ENCODE measurements around the gene ALDH3A1. TPM values are rescaled to one million over a fixed set of nuclear protein-coding genes. Genes with fewer than 3 reads are reported as not detected.

ALDH3A1 gene
- total RNA-seq, 1 experiment from 2014 or later, result 0.35 TPM

DNA sequence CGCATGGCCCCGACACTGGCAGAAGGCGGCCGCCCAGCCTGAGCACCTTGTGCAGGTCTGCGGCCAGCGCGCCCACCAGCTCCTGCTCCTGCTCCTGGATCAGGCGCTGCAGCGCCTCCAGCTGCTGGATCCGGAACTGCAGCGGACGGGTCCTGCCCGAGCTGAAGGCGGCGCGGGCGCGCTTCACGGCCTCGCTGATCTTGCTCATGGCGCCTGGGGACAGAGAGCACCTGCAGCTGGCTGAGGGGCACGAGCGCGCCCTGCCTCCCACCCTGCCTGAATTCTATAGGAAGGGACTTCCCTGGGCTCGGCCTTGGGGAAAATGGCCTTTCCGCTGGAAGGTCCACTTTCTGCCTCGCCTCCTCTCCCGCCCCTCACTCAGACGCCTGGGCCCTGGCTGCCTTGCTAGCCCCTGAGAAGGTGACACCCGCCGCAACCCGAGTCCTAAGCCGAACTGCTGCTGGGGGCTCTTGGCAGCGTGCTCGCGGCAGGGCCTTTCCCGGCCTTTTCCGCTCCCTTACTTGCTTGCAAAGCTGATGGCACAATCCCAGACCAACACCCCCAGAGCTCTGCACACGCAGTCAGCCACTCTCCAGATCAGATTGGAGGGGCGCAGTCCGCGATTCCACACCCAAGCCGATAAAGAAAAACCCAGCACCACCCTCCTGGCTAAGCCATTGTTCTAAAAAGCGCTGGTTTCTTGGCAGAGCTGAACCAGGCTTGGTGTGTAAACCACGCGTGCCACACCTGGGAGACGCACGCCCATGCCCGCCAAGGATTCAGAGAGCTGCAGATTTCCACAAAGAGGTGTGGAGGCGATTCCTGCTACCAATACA, 3.0 kb downstream of the ALDH3A1 start (continued):
- TF ChIP-seq, protein P1, sequence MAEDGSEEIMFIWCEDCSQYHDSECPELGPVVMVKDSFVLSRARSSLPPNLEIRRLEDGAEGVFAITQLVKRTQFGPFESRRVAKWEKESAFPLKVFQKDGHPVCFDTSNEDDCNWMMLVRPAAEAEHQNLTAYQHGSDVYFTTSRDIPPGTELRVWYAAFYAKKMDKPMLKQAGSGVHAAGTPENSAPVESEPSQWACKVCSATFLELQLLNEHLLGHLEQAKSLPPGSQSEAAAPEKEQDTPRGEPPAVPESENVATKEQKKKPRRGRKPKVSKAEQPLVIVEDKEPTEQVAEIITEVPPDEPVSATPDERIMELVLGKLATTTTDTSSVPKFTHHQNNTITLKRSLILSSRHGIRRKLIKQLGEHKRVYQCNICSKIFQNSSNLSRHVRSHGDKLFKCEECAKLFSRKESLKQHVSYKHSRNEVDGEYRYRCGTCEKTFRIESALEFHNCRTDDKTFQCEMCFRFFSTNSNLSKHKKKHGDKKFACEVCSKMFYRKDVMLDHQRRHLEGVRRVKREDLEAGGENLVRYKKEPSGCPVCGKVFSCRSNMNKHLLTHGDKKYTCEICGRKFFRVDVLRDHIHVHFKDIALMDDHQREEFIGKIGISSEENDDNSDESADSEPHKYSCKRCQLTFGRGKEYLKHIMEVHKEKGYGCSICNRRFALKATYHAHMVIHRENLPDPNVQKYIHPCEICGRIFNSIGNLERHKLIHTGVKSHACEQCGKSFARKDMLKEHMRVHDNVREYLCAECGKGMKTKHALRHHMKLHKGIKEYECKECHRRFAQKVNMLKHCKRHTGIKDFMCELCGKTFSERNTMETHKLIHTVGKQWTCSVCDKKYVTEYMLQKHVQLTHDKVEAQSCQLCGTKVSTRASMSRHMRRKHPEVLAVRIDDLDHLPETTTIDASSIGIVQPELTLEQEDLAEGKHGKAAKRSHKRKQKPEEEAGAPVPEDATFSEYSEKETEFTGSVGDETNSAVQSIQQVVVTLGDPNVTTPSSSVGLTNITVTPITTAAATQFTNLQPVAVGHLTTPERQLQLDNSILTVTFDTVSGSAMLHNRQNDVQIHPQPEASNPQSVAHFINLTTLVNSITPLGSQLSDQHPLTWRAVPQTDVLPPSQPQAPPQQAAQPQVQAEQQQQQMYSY (CRISPR knock-in tag; IDR thresholded peaks at IDR 0.05), result peak; percentile 51; the same call in 1 of the 2 replicates
- TF ChIP-seq, protein P2, sequence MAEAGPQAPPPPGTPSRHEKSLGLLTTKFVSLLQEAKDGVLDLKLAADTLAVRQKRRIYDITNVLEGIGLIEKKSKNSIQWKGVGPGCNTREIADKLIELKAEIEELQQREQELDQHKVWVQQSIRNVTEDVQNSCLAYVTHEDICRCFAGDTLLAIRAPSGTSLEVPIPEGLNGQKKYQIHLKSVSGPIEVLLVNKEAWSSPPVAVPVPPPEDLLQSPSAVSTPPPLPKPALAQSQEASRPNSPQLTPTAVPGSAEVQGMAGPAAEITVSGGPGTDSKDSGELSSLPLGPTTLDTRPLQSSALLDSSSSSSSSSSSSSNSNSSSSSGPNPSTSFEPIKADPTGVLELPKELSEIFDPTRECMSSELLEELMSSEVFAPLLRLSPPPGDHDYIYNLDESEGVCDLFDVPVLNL (CRISPR knock-in tag; IDR thresholded peaks at IDR 0.05; ENCODE audit: borderline replicate concordance, low read depth), result no peak
- TF ChIP-seq ZNF396 (CRISPR knock-in tag; IDR thresholded peaks at IDR 0.05; ENCODE audit: borderline replicate concordance) (no peak), ZNF423 (CRISPR knock-in tag; IDR thresholded peaks at IDR 0.05) (no peak), ATF1 (CRISPR knock-in tag; IDR thresholded peaks at IDR 0.05) (no peak), FOXP1 (CRISPR knock-in tag; IDR thresholded peaks at IDR 0.05; ENCODE audit: borderline replicate concordance) (peak; percentile 94), NR1H2 (CRISPR knock-in tag; IDR thresholded peaks at IDR 0.05) (no peak), CBFB (CRISPR knock-in tag; IDR thresholded peaks at IDR 0.05; ENCODE audit: low read depth) (no peak)
- TF ChIP-seq, protein P3, sequence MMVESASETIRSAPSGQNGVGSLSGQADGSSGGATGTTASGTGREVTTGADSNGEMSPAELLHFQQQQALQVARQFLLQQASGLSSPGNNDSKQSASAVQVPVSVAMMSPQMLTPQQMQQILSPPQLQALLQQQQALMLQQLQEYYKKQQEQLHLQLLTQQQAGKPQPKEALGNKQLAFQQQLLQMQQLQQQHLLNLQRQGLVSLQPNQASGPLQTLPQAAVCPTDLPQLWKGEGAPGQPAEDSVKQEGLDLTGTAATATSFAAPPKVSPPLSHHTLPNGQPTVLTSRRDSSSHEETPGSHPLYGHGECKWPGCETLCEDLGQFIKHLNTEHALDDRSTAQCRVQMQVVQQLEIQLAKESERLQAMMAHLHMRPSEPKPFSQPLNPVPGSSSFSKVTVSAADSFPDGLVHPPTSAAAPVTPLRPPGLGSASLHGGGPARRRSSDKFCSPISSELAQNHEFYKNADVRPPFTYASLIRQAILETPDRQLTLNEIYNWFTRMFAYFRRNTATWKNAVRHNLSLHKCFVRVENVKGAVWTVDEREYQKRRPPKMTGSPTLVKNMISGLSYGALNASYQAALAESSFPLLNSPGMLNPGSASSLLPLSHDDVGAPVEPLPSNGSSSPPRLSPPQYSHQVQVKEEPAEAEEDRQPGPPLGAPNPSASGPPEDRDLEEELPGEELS (CRISPR knock-in tag; IDR thresholded peaks at IDR 0.05), result peak; percentile 86; the same call in 1 of the 2 replicates
- TF ChIP-seq, protein P4, sequence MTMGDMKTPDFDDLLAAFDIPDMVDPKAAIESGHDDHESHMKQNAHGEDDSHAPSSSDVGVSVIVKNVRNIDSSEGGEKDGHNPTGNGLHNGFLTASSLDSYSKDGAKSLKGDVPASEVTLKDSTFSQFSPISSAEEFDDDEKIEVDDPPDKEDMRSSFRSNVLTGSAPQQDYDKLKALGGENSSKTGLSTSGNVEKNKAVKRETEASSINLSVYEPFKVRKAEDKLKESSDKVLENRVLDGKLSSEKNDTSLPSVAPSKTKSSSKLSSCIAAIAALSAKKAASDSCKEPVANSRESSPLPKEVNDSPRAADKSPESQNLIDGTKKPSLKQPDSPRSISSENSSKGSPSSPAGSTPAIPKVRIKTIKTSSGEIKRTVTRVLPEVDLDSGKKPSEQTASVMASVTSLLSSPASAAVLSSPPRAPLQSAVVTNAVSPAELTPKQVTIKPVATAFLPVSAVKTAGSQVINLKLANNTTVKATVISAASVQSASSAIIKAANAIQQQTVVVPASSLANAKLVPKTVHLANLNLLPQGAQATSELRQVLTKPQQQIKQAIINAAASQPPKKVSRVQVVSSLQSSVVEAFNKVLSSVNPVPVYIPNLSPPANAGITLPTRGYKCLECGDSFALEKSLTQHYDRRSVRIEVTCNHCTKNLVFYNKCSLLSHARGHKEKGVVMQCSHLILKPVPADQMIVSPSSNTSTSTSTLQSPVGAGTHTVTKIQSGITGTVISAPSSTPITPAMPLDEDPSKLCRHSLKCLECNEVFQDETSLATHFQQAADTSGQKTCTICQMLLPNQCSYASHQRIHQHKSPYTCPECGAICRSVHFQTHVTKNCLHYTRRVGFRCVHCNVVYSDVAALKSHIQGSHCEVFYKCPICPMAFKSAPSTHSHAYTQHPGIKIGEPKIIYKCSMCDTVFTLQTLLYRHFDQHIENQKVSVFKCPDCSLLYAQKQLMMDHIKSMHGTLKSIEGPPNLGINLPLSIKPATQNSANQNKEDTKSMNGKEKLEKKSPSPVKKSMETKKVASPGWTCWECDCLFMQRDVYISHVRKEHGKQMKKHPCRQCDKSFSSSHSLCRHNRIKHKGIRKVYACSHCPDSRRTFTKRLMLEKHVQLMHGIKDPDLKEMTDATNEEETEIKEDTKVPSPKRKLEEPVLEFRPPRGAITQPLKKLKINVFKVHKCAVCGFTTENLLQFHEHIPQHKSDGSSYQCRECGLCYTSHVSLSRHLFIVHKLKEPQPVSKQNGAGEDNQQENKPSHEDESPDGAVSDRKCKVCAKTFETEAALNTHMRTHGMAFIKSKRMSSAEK (CRISPR knock-in tag; IDR thresholded peaks at IDR 0.05; ENCODE audit: borderline replicate concordance), result no peak
- TF ChIP-seq, protein P5, sequence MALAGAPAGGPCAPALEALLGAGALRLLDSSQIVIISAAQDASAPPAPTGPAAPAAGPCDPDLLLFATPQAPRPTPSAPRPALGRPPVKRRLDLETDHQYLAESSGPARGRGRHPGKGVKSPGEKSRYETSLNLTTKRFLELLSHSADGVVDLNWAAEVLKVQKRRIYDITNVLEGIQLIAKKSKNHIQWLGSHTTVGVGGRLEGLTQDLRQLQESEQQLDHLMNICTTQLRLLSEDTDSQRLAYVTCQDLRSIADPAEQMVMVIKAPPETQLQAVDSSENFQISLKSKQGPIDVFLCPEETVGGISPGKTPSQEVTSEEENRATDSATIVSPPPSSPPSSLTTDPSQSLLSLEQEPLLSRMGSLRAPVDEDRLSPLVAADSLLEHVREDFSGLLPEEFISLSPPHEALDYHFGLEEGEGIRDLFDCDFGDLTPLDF (CRISPR knock-in tag; IDR thresholded peaks at IDR 0.05), result peak; percentile 87; the same call in 1 of the 2 replicates
- TF ChIP-seq, protein P6, sequence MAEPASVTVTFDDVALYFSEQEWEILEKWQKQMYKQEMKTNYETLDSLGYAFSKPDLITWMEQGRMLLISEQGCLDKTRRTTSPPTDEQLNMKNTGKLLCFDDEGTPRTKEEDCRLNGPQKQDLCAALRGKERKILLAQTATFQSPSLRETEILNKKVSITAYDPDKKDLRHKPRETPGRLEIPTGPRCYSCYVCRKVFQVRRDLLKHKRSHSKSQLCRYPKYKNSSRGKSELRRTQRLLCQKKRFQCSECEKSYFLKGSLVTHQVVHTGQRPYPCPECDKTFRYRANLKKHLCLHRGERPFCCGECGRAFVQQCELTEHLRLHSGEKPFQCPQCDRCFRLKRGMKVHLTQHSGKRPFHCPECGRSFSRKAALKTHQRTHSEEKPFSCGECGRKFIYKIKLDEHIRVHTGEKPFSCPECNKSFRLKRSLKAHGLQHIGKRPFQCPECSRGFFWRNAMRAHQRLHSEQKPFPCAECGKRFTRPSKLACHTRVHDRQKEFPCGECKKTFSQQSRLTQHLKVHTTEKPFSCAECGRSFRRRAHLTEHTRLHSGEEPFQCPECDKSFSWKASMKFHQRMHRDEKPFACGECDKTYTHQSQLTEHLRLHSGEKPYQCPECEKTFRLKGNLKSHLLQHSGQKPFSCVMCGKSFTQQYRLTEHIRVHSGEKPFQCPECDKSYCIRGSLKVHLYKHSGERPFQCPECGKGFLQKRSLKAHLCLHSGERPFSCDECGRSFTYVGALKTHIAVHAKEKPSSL (CRISPR knock-in tag; conservative IDR thresholded peaks at IDR 0.05), result no peak
- TF ChIP-seq, protein P7, sequence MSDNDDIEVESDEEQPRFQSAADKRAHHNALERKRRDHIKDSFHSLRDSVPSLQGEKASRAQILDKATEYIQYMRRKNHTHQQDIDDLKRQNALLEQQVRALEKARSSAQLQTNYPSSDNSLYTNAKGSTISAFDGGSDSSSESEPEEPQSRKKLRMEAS (CRISPR knock-in tag; IDR thresholded peaks at IDR 0.05), result peak; percentile 98
- TF ChIP-seq, protein P8, sequence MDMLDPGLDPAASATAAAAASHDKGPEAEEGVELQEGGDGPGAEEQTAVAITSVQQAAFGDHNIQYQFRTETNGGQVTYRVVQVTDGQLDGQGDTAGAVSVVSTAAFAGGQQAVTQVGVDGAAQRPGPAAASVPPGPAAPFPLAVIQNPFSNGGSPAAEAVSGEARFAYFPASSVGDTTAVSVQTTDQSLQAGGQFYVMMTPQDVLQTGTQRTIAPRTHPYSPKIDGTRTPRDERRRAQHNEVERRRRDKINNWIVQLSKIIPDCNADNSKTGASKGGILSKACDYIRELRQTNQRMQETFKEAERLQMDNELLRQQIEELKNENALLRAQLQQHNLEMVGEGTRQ (CRISPR knock-in tag; IDR thresholded peaks at IDR 0.05), result peak; percentile 37; the same call in 1 of the 2 replicates
- TF ChIP-seq, protein P9, sequence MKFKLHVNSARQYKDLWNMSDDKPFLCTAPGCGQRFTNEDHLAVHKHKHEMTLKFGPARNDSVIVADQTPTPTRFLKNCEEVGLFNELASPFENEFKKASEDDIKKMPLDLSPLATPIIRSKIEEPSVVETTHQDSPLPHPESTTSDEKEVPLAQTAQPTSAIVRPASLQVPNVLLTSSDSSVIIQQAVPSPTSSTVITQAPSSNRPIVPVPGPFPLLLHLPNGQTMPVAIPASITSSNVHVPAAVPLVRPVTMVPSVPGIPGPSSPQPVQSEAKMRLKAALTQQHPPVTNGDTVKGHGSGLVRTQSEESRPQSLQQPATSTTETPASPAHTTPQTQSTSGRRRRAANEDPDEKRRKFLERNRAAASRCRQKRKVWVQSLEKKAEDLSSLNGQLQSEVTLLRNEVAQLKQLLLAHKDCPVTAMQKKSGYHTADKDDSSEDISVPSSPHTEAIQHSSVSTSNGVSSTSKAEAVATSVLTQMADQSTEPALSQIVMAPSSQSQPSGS (CRISPR knock-in tag; IDR thresholded peaks at IDR 0.05; ENCODE audit: borderline replicate concordance, low read depth), result peak; percentile 81; the same call in 1 of the 2 replicates
